HFF-Myc (cell line): ENCODE data around the gene GANC.

Experiments used
- DNase-seq: peaks from one replicate; pipeline ENCODE4 v3.0.0-alpha.2; 2011; ENCODE audit warnings: low read depth; ENCODE audit errors: extremely low read depth
- H3K4me3 ChIP-seq: replicated peaks from 2 replicates; pipeline ENCODE4 v1.5.1; 2011; ENCODE audit warnings: low read depth, mild to moderate bottlenecking, control low read depth, low read length
- CTCF ChIP-seq: IDR thresholded peaks from 2 replicates; pipeline ENCODE4 v1.5.1; 2012; ENCODE audit warnings: mild to moderate bottlenecking, low read depth, low read length, control low read depth; ENCODE audit errors: missing control alignments

Gene GANC

DNA sequence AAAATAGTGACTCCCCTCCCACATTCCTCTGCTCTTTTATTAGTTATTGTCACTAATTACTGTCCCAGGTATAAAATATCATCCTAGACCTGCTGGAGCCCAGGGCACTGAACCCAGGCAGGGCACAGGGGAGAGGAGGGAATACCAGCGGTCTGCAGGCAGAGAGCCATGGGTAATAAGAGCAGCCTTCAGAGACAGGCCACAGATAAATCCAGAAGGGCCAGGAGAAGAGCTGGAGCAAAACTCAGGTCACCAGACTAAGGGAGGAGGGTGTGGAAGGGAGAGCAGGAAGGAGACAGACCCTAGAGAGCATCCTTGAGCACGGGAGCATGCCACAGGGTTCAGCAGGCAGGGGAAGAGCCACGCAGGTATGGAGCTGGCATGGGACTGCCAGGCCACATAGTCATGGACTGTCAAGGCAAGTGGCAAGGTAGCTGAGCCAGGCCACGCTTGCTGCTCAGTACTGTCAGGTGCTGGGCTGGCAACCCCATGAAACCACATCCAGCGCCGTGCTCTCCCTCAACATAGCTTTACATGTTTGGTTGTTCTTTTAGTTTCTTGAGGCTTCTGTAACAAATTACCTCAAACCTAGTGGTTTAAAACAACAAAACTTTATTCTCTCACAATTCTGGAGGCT lies 70.7 kb downstream of the GANC start:
- DNase-seq: no peak
- TF ChIP-seq CTCF: no peak

DNA sequence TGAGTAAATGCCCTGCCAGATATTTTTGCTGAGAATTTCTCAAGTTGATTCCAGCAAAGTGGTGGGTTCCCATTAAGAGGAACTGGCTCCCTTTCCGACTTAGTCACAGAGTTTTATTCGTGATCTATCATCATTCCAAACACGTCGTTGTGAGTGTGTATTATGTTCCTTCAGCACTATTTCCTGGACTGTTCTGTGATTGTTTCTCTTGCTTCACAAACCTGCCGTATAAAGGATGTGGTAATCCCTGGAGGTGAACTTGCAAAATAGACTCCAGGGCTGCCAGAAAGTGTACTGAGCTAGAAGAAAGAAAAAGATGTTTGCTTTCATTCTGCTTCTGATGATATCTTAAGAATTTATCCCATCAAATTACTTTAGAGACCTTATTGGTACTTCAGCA lies 71.8 kb downstream of the GANC start:
- no peak for DNase-seq
- H3K4me3 ChIP-seq: no peak overlapping the region
- TF ChIP-seq CTCF: no peak

More for the DNA sequence above, 70.7 kb downstream of the GANC start:
- no peak overlapping the region for H3K4me3 ChIP-seq

DNA sequence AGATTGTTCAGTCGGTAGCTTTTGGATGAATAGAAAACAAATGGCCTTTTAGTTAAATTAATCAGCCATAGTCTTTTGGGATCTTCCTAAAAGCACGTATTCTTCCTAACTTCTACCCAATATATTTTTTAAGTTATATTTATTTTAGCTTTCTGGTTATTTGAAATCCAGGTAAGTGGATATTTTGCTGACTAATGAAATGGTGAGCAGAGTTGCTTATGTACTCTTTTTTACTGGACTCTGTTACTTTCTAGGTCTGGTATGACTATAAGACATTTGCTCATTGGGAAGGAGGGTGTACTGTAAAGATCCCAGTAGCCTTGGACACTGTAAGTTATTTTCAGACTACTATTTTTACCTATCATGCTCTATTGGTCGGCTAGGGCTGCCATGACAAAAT lies 72.5 kb downstream of the GANC start:
- TF ChIP-seq CTCF: no peak

GRCh38 chr15:42348083-42348482 lies 75.1 kb downstream of the GANC start:
- H3K4me3 ChIP-seq: no peak overlapping the region
- no peak for DNase-seq
- no peak for TF ChIP-seq CTCF

More for the DNA sequence above, 72.5 kb downstream of the GANC start:
- no peak for DNase-seq
- H3K4me3 ChIP-seq: no peak overlapping the region

- no peak for TF ChIP-seq CTCF
- DNase-seq: no peak
- no peak overlapping the region for H3K4me3 ChIP-seq
These were observed 76.2 kb downstream of the GANC start for GRCh38 chr15:42349186-42349585.

- H3K4me3 ChIP-seq: no peak overlapping the region
- DNase-seq: no peak
- no peak for TF ChIP-seq CTCF
These were observed 79.4 kb downstream of the GANC start for GRCh38 chr15:42352401-42352800.

- no peak for DNase-seq
- no peak overlapping the region for H3K4me3 ChIP-seq
- no peak for TF ChIP-seq CTCF
These were observed 80.1 kb downstream of the GANC start for GRCh38 chr15:42353061-42353460.
